ENCODE results near the gene USP36. TPM values are rescaled to one million over a fixed set of nuclear protein-coding genes. Genes with fewer than 3 reads are reported as not detected.
"Not testable (repeated sequence)": the region's sequence is repeated elsewhere in the genome, so short reads cannot be mapped to it uniquely, and the experiment has no call there.

Gene USP36
- total RNA-seq, 1 donor from 2014 or later = 64.7 TPM

- DNase-seq (ENCODE audit: low read depth) = no peak
- no peak for TF ChIP-seq CTCF (IDR thresholded peaks at IDR 0.05; ENCODE audit: insufficient read depth, low read length, poor library complexity, severe bottlenecking)
- Histone ChIP-seq H3K36me3 (ENCODE audit: control insufficient read depth, insufficient read depth, low read length) (no peaks in the 10 kb centered on the region), H3K4me3 (ENCODE audit: low read depth, low read length) (no peak overlapping the region), H3K27me3 (ENCODE audit: control insufficient read depth, insufficient read depth, low read length) (no peaks in the 10 kb centered on the region)
Measured at GRCh38 chr17:78779850-78780249, 60.8 kb downstream of the USP36 start.

GRCh38 chr17:78779286-78779651 lies 61.3 kb downstream of the USP36 start:
- H3K4me3 ChIP-seq (ENCODE audit: low read depth, low read length); H3K27me3 ChIP-seq (ENCODE audit: control insufficient read depth, insufficient read depth, low read length); H3K36me3 ChIP-seq (ENCODE audit: control insufficient read depth, insufficient read depth, low read length); DNase-seq (ENCODE audit: low read depth): not testable (repeated sequence)

DNA sequence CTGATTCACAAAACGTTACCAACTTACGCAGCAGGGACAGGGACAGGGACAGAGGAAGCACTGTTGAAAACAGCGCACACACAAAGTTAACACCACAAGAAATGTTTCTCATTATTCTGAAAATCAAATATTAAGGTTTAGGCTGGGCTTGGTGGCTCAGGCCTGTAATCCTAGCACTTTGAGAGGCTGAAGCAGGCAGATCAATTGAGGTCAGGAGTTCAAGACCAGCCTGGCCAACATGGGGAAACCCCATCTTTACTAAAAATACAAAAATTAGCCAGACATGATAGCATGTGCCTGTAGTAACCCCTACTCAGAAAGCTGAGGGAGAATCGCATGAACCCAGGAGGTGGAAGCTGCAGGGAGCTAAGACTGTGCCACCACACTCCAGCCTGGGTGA lies 62.7 kb downstream of the USP36 start:
- DNase-seq (ENCODE audit: low read depth) = no peak
- no peak for TF ChIP-seq CTCF (IDR thresholded peaks at IDR 0.05; ENCODE audit: insufficient read depth, low read length, poor library complexity, severe bottlenecking)
- no peak overlapping the region for H3K4me3 ChIP-seq (ENCODE audit: low read depth, low read length)

GRCh38 chr17:78774956-78775571 lies 65.5 kb downstream of the USP36 start:
- H3K4me3 ChIP-seq (ENCODE audit: low read depth, low read length) = no peak overlapping the region
- DNase-seq (ENCODE audit: low read depth) = no peak
- no peaks in the 10 kb centered on the region for H3K36me3 ChIP-seq (ENCODE audit: control insufficient read depth, insufficient read depth, low read length)
- TF ChIP-seq CTCF (IDR thresholded peaks at IDR 0.05; ENCODE audit: insufficient read depth, low read length, poor library complexity, severe bottlenecking) = no peak
- H3K27me3 ChIP-seq (ENCODE audit: control insufficient read depth, insufficient read depth, low read length) = no peaks in the 10 kb centered on the region

More for the DNA sequence above, 62.7 kb downstream of the USP36 start:
- Histone ChIP-seq H3K27me3 (ENCODE audit: control insufficient read depth, insufficient read depth, low read length) (no peaks in the 10 kb centered on the region), H3K36me3 (ENCODE audit: control insufficient read depth, insufficient read depth, low read length) (no peaks in the 10 kb centered on the region)

DNA sequence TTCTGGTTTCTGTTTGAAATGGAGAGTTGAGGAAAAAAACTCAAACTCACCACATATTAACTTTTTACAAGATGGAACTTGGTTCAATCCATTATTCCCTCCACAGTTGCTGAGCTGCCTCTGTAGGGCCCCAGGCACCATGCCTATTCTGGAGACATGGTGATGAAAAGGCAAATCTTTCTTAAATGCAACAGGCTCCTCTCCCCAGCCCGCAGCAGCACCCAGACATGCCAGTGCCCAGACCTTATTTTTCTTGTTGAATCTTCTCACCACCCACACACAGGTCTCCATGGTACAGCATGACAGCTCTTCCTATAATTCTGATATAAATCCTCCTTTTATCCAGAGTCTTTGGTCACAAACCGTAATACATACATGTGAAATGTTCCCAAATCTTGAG lies 66.2 kb downstream of the USP36 start:
- no peak for DNase-seq (ENCODE audit: low read depth)
- Histone ChIP-seq H3K27me3 (ENCODE audit: control insufficient read depth, insufficient read depth, low read length) (no peaks in the 10 kb centered on the region), H3K36me3 (ENCODE audit: control insufficient read depth, insufficient read depth, low read length) (no peaks in the 10 kb centered on the region), H3K4me3 (ENCODE audit: low read depth, low read length) (no peak overlapping the region)
- no peak for TF ChIP-seq CTCF (IDR thresholded peaks at IDR 0.05; ENCODE audit: insufficient read depth, low read length, poor library complexity, severe bottlenecking)

GRCh38 chr17:78771758-78772382 lies 68.7 kb downstream of the USP36 start:
- no peak for TF ChIP-seq CTCF (IDR thresholded peaks at IDR 0.05; ENCODE audit: insufficient read depth, low read length, poor library complexity, severe bottlenecking)
- no peaks in the 10 kb centered on the region for H3K36me3 ChIP-seq (ENCODE audit: control insufficient read depth, insufficient read depth, low read length)
- DNase-seq (ENCODE audit: low read depth) = no peak
- H3K4me3 ChIP-seq (ENCODE audit: low read depth, low read length) = no peak overlapping the region
- no peaks in the 10 kb centered on the region for H3K27me3 ChIP-seq (ENCODE audit: control insufficient read depth, insufficient read depth, low read length)
